ENCODE measurements around the gene AGTPBP1. TPM values are rescaled to one million over a fixed set of nuclear protein-coding genes. Genes with fewer than 3 reads are reported as not detected.

Gene AGTPBP1
- total and polyA plus RNA-seq, 8 donors, result 24.0 to 44.0 (median 26.6) TPM

DNA sequence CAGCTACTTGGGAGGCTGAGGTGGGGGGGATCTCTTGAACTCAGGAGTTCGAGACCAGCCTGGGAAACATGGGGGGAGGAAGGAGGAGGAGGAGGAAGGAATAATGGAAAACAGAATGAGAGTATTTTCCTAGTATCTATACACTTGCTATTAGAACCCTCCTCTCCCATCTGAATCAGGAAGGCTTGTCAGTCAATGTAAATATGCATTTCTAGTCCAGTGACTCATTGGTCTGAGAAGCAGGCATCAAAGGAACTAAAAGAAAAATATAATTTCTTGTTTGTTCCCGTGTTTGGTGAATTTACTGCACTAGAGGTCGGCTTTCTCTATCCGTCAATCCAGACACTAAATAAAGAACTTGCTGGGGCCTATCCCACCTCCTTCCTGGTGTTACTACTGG lies 88.6 kb downstream of the AGTPBP1 start:
- H3K27ac ChIP-seq, result no peak overlapping the region
- no peak for TF ChIP-seq CTCF (IDR thresholded peaks at IDR 0.05)

GRCh38 chr9:85647571-85647970 lies 94.2 kb downstream of the AGTPBP1 start:
- Histone ChIP-seq H3K27ac (no peak overlapping the region), H3K4me3 (no peak overlapping the region), H3K4me1 (no peaks in the 10 kb centered on the region), H3K9me3 (no peaks in the 10 kb centered on the region), H3K27me3 (no peaks in the 10 kb centered on the region), H3K36me3 (peaks cover 0 to 35% of the 10 kb centered on the region in 2 donors)
- intact Hi-C loops (cut with DNase I), result no loop called here
- no peak for DNase-seq
- no peak for TF ChIP-seq CTCF (IDR thresholded peaks at IDR 0.05)
- ATAC-seq, result no peak

More for the DNA sequence above, 88.6 kb downstream of the AGTPBP1 start:
- DNase-seq (no peak), ATAC-seq (no peak)
- Histone ChIP-seq H3K27me3 (no peaks in the 10 kb centered on the region), H3K4me3 (no peak overlapping the region), H3K9me3 (no peaks in the 10 kb centered on the region), H3K4me1 (no peaks in the 10 kb centered on the region), H3K36me3 (peaks cover 0 to 40% of the 10 kb centered on the region in 2 donors)
- intact Hi-C loops (cut with DNase I), result no loop called here

- peaks cover 0 to 48% of the 10 kb centered on the region in 2 donors for H3K36me3 ChIP-seq
- intact Hi-C loops (cut with DNase I), result no loop called here
- H3K27ac ChIP-seq, result no peak overlapping the region
- no peak for DNase-seq
- no peak for TF ChIP-seq CTCF (IDR thresholded peaks at IDR 0.05)
- H3K9me3 ChIP-seq, result no peaks in the 10 kb centered on the region
- no peak overlapping the region for H3K4me3 ChIP-seq
- no peaks in the 10 kb centered on the region for H3K4me1 ChIP-seq
- ATAC-seq, result no peak
- H3K27me3 ChIP-seq, result no peaks in the 10 kb centered on the region
Measured at GRCh38 chr9:85645909-85646627, 95.7 kb downstream of the AGTPBP1 start.

DNA sequence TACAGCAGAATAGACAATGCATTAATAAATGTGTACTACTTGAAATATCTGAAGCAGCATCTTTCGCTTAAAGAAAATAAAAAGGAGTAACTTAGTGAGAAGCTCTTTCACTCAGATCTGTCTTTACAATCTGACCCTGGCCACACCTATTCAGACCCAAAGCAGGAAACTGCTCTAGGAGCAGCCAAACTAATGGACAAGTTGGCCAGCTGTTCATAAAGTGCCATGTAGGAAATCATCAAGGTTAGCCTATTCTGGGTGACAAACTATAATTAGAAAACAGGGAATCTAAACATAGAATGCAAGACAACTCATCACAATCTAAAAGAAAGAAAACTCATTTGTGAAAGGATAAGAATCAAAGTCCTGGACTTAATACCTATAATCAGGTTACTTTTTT lies 101.3 kb downstream of the AGTPBP1 start:
- intact Hi-C loops (cut with DNase I), result no loop called here
- no peak overlapping the region for H3K27ac ChIP-seq
- peaks cover 0 to 36% of the 10 kb centered on the region in 2 donors for H3K36me3 ChIP-seq
- no peak for DNase-seq
- H3K4me3 ChIP-seq, result no peak overlapping the region
- H3K27me3 ChIP-seq, result no peaks in the 10 kb centered on the region
- TF ChIP-seq CTCF (IDR thresholded peaks at IDR 0.05), result no peak
- H3K9me3 ChIP-seq, result no peaks in the 10 kb centered on the region
- ATAC-seq, result no peak
- no peaks in the 10 kb centered on the region for H3K4me1 ChIP-seq

GRCh38 chr9:85639675-85640186 lies 102.0 kb downstream of the AGTPBP1 start:
- no peak for TF ChIP-seq CTCF (IDR thresholded peaks at IDR 0.05)
- no peaks in the 10 kb centered on the region for H3K9me3 ChIP-seq
- no peak overlapping the region for H3K27ac ChIP-seq
- ATAC-seq, result no peak
- H3K4me1 ChIP-seq, result no peaks in the 10 kb centered on the region
- H3K36me3 ChIP-seq, result peaks cover 0 to 32% of the 10 kb centered on the region in 2 donors
- H3K27me3 ChIP-seq, result no peaks in the 10 kb centered on the region
- no peak overlapping the region for H3K4me3 ChIP-seq
- DNase-seq, result no peak
- intact Hi-C loops (cut with DNase I), result no loop called here
